Activated naive CD8-positive, alpha-beta T cell treated with anti-CD3 and anti-CD28 coated beads for 36 hours (primary cell): ENCODE data around the gene OLFM1. TPM values are rescaled to one million over a fixed set of nuclear protein-coding genes. Genes with fewer than 3 reads are reported as not detected.
"Not testable (repeated sequence)": the region's sequence is repeated elsewhere in the genome, so short reads cannot be mapped to it uniquely, and the experiment has no call there.

Source experiments
- DNase-seq: peaks from one replicate; pipeline ENCODE4 v3.0.0; 2021
- H3K27ac Mint-ChIP-seq: one replicate; pipeline ENCODE4 v1.8.0; 2022; ENCODE audit warnings: mild to moderate bottlenecking, moderate library complexity, mixed read lengths
- H3K27me3 Mint-ChIP-seq: one replicate; pipeline ENCODE4 v1.8.0; 2022; ENCODE audit warnings: mild to moderate bottlenecking, mixed read lengths
- H3K36me3 Mint-ChIP-seq: one replicate; pipeline ENCODE4 v1.8.0; 2021; ENCODE audit warnings: mild to moderate bottlenecking, mixed read lengths
- H3K4me1 Mint-ChIP-seq: one replicate; pipeline ENCODE4 v1.8.0; 2021; ENCODE audit warnings: mixed read lengths
- H3K4me3 Mint-ChIP-seq: one replicate; pipeline ENCODE4 v1.8.0; 2022; ENCODE audit warnings: mild to moderate bottlenecking, moderate library complexity, mixed read lengths
- H3K9me3 Mint-ChIP-seq: one replicate; pipeline ENCODE4 v1.8.0; 2022; ENCODE audit warnings: mixed read lengths
- total RNA-seq, 2 experiments: library from RNA; stranded (reverse); gene quantifications; one replicate each; pipeline ENCODE4 v1.2.3, GENCODE V29; 2021

Gene OLFM1
- total RNA-seq, 2 experiments from 2014 or later: not detected

- Mint-ChIP-seq H3K36me3 (no peaks in the 10 kb centered on the region), H3K27me3 (peaks cover 16% of the 10 kb centered on the region), H3K9me3 (peaks cover 2% of the 10 kb centered on the region), H3K4me1 (no peaks in the 10 kb centered on the region), H3K4me3 (no peak overlapping the region), H3K27ac (no peak overlapping the region)
- no peak for DNase-seq
These were observed 60.0 kb downstream of the OLFM1 start for GRCh38 chr9:135147474-135147805.

GRCh38 chr9:135147938-135148337, 60.5 kb downstream of the OLFM1 start:
- Mint-ChIP-seq H3K4me3 (no peak overlapping the region), H3K27ac (no peak overlapping the region)

GRCh38 chr9:135148386-135148785, 60.9 kb downstream of the OLFM1 start:
- peaks cover 18% of the 10 kb centered on the region for H3K27me3 Mint-ChIP-seq
- no peak overlapping the region for H3K27ac Mint-ChIP-seq
- peaks cover 2% of the 10 kb centered on the region for H3K9me3 Mint-ChIP-seq
- H3K4me1 Mint-ChIP-seq: no peaks in the 10 kb centered on the region
- DNase-seq: no peak
- H3K36me3 Mint-ChIP-seq: no peaks in the 10 kb centered on the region
- no peak overlapping the region for H3K4me3 Mint-ChIP-seq

More at GRCh38 chr9:135147938-135148337, 60.5 kb downstream of the OLFM1 start:
- Mint-ChIP-seq H3K27me3 (peaks cover 16% of the 10 kb centered on the region), H3K9me3 (peaks cover 2% of the 10 kb centered on the region), H3K36me3 (no peaks in the 10 kb centered on the region), H3K4me1 (no peaks in the 10 kb centered on the region)
- no peak for DNase-seq

GRCh38 chr9:135149901-135150300, 62.4 kb downstream of the OLFM1 start:
- not testable (repeated sequence) for H3K4me3 Mint-ChIP-seq, H3K36me3 Mint-ChIP-seq, H3K27ac Mint-ChIP-seq, DNase-seq, H3K9me3 Mint-ChIP-seq, H3K4me1 Mint-ChIP-seq
- H3K27me3 Mint-ChIP-seq: peaks cover 23% of the 10 kb centered on the region

GRCh38 chr9:135150981-135151380, 63.5 kb downstream of the OLFM1 start:
- Mint-ChIP-seq H3K27ac (no peak overlapping the region), H3K4me1 (no peaks in the 10 kb centered on the region), H3K36me3 (no peaks in the 10 kb centered on the region), H3K9me3 (peaks cover 2% of the 10 kb centered on the region), H3K27me3 (peaks cover 18% of the 10 kb centered on the region), H3K4me3 (no peak overlapping the region)
- no peak for DNase-seq

- no peak overlapping the region for H3K4me3 Mint-ChIP-seq
- H3K36me3 Mint-ChIP-seq: no peaks in the 10 kb centered on the region
- no peak overlapping the region for H3K27ac Mint-ChIP-seq
- H3K27me3 Mint-ChIP-seq: peaks cover 17% of the 10 kb centered on the region
- no peak for DNase-seq
- no peaks in the 10 kb centered on the region for H3K4me1 Mint-ChIP-seq
- H3K9me3 Mint-ChIP-seq: peaks cover 2% of the 10 kb centered on the region
These were observed 64.5 kb downstream of the OLFM1 start for GRCh38 chr9:135151757-135152613.

- Mint-ChIP-seq H3K27ac (no peak overlapping the region), H3K9me3 (peaks cover 2% of the 10 kb centered on the region), H3K27me3 (peaks cover 18% of the 10 kb centered on the region), H3K4me3 (no peak overlapping the region), H3K4me1 (no peaks in the 10 kb centered on the region), H3K36me3 (no peaks in the 10 kb centered on the region)
- DNase-seq: no peak
These were observed 65.3 kb downstream of the OLFM1 start for GRCh38 chr9:135152614-135153334.

GRCh38 chr9:135154050-135154615, 66.7 kb downstream of the OLFM1 start:
- no peaks in the 10 kb centered on the region for H3K4me1 Mint-ChIP-seq
- H3K9me3 Mint-ChIP-seq: peaks cover 2% of the 10 kb centered on the region
- DNase-seq: no peak
- no peaks in the 10 kb centered on the region for H3K36me3 Mint-ChIP-seq
- H3K4me3 Mint-ChIP-seq: no peak overlapping the region
- no peak overlapping the region for H3K27ac Mint-ChIP-seq
- H3K27me3 Mint-ChIP-seq: peaks cover 21% of the 10 kb centered on the region

- H3K4me1 Mint-ChIP-seq: no peaks in the 10 kb centered on the region
- H3K27ac Mint-ChIP-seq: no peak overlapping the region
- H3K9me3 Mint-ChIP-seq: peaks cover 2% of the 10 kb centered on the region
- no peaks in the 10 kb centered on the region for H3K36me3 Mint-ChIP-seq
- H3K4me3 Mint-ChIP-seq: no peak overlapping the region
- peaks cover 21% of the 10 kb centered on the region for H3K27me3 Mint-ChIP-seq
- DNase-seq: no peak
These were observed 67.9 kb downstream of the OLFM1 start for GRCh38 chr9:135155396-135155795.

GRCh38 chr9:135156525-135157510, 69.3 kb downstream of the OLFM1 start:
- H3K4me1 Mint-ChIP-seq: no peaks in the 10 kb centered on the region
- no peak overlapping the region for H3K4me3 Mint-ChIP-seq
- H3K27ac Mint-ChIP-seq: no peak overlapping the region
- DNase-seq: no peak
- H3K36me3 Mint-ChIP-seq: no peaks in the 10 kb centered on the region
- H3K27me3 Mint-ChIP-seq: peaks cover 21% of the 10 kb centered on the region
- H3K9me3 Mint-ChIP-seq: no peaks in the 10 kb centered on the region

GRCh38 chr9:135157856-135158563, 70.5 kb downstream of the OLFM1 start:
- Mint-ChIP-seq H3K36me3 (no peaks in the 10 kb centered on the region), H3K27ac (no peak overlapping the region), H3K4me1 (no peaks in the 10 kb centered on the region), H3K9me3 (no peaks in the 10 kb centered on the region), H3K4me3 (no peak overlapping the region), H3K27me3 (peaks cover 21% of the 10 kb centered on the region)
- no peak for DNase-seq

GRCh38 chr9:135158564-135158937, 71.1 kb downstream of the OLFM1 start:
- Mint-ChIP-seq H3K36me3 (no peaks in the 10 kb centered on the region), H3K27me3 (peaks cover 18% of the 10 kb centered on the region), H3K27ac (no peak overlapping the region), H3K9me3 (no peaks in the 10 kb centered on the region), H3K4me3 (no peak overlapping the region), H3K4me1 (no peaks in the 10 kb centered on the region)
- DNase-seq: no peak

- no peak for DNase-seq
- Mint-ChIP-seq H3K27me3 (peaks cover 15% of the 10 kb centered on the region), H3K9me3 (no peaks in the 10 kb centered on the region), H3K36me3 (no peaks in the 10 kb centered on the region), H3K27ac (no peak overlapping the region), H3K4me1 (no peaks in the 10 kb centered on the region), H3K4me3 (no peak overlapping the region)
These were observed 72.3 kb downstream of the OLFM1 start for GRCh38 chr9:135159801-135160200.

- Mint-ChIP-seq H3K27me3 (peaks cover 13% of the 10 kb centered on the region), H3K4me3 (no peak overlapping the region), H3K4me1 (no peaks in the 10 kb centered on the region), H3K27ac (no peak overlapping the region), H3K9me3 (no peaks in the 10 kb centered on the region), H3K36me3 (no peaks in the 10 kb centered on the region)
- DNase-seq: no peak
These were observed 73.4 kb downstream of the OLFM1 start for GRCh38 chr9:135160862-135161261.
